IPS-15b (cell line): ENCODE data around the gene COL12A1.

Experiments
- H3K27me3 ChIP-seq: one replicate; pipeline ENCODE4 v1.6.1; 2013; ENCODE audit warnings: low read length; ENCODE audit not compliant: control insufficient read depth, insufficient read depth
- H3K36me3 ChIP-seq: one replicate; pipeline ENCODE4 v1.6.1; 2013; ENCODE audit warnings: low read length; ENCODE audit not compliant: control insufficient read depth, insufficient read depth
- H3K4me1 ChIP-seq: one replicate; pipeline ENCODE4 v1.6.1; 2013; ENCODE audit warnings: mild to moderate bottlenecking, low read length; ENCODE audit not compliant: control insufficient read depth, insufficient read depth
- H3K4me3 ChIP-seq: one replicate; pipeline ENCODE4 v1.5.1; 2013; ENCODE audit warnings: low read depth, low read length
- H3K9ac ChIP-seq: one replicate; pipeline ENCODE4 v1.6.1; 2013; ENCODE audit warnings: low read depth, mild to moderate bottlenecking, low read length
- H3K9me3 ChIP-seq: one replicate; pipeline ENCODE4 v1.6.1; 2013; ENCODE audit warnings: mild to moderate bottlenecking, low read length; ENCODE audit not compliant: control insufficient read depth, insufficient read depth

The COL12A1 gene

GRCh38 chr6:75128878-75129570 lies 76.8 kb downstream of the COL12A1 start:
- Histone ChIP-seq H3K4me3 (no peak overlapping the region), H3K4me1 (no peaks in the 10 kb centered on the region), H3K27me3 (no peaks in the 10 kb centered on the region), H3K36me3 (no peaks in the 10 kb centered on the region), H3K9ac (no peak overlapping the region), H3K9me3 (no peaks in the 10 kb centered on the region)

- H3K27me3 ChIP-seq, result no peaks in the 10 kb centered on the region
- H3K36me3 ChIP-seq, result no peaks in the 10 kb centered on the region
- no peak overlapping the region for H3K9ac ChIP-seq
- no peaks in the 10 kb centered on the region for H3K4me1 ChIP-seq
- H3K9me3 ChIP-seq, result no peaks in the 10 kb centered on the region
- H3K4me3 ChIP-seq, result no peak overlapping the region
These were observed 79.3 kb downstream of the COL12A1 start for GRCh38 chr6:75126518-75126917.

GRCh38 chr6:75124983-75125382 lies 80.9 kb downstream of the COL12A1 start:
- no peaks in the 10 kb centered on the region for H3K4me1 ChIP-seq
- H3K9me3 ChIP-seq, result no peaks in the 10 kb centered on the region
- H3K36me3 ChIP-seq, result no peaks in the 10 kb centered on the region
- no peak overlapping the region for H3K9ac ChIP-seq
- H3K27me3 ChIP-seq, result no peaks in the 10 kb centered on the region
- H3K4me3 ChIP-seq, result no peak overlapping the region

GRCh38 chr6:75124085-75124484 lies 81.8 kb downstream of the COL12A1 start:
- no peaks in the 10 kb centered on the region for H3K27me3 ChIP-seq
- H3K4me3 ChIP-seq, result no peak overlapping the region
- H3K4me1 ChIP-seq, result no peaks in the 10 kb centered on the region
- no peaks in the 10 kb centered on the region for H3K9me3 ChIP-seq
- no peak overlapping the region for H3K9ac ChIP-seq
- no peaks in the 10 kb centered on the region for H3K36me3 ChIP-seq

- Histone ChIP-seq H3K36me3 (no peaks in the 10 kb centered on the region), H3K9ac (no peak overlapping the region), H3K27me3 (no peaks in the 10 kb centered on the region), H3K4me3 (no peak overlapping the region), H3K9me3 (no peaks in the 10 kb centered on the region), H3K4me1 (no peaks in the 10 kb centered on the region)
These were observed 86.8 kb downstream of the COL12A1 start for GRCh38 chr6:75118925-75119515.

- H3K4me3 ChIP-seq, result no peak overlapping the region
- no peak overlapping the region for H3K9ac ChIP-seq
- H3K9me3 ChIP-seq, result no peaks in the 10 kb centered on the region
- no peaks in the 10 kb centered on the region for H3K27me3 ChIP-seq
- no peaks in the 10 kb centered on the region for H3K36me3 ChIP-seq
- no peaks in the 10 kb centered on the region for H3K4me1 ChIP-seq
These were observed 88.2 kb downstream of the COL12A1 start for GRCh38 chr6:75117701-75118100.

- Histone ChIP-seq H3K36me3 (no peaks in the 10 kb centered on the region), H3K4me3 (no peak overlapping the region), H3K4me1 (no peaks in the 10 kb centered on the region), H3K9me3 (no peaks in the 10 kb centered on the region), H3K27me3 (no peaks in the 10 kb centered on the region), H3K9ac (no peak overlapping the region)
These were observed 88.9 kb downstream of the COL12A1 start for GRCh38 chr6:75116946-75117345.

GRCh38 chr6:75115481-75115880 lies 90.4 kb downstream of the COL12A1 start:
- H3K9me3 ChIP-seq, result no peaks in the 10 kb centered on the region
- no peaks in the 10 kb centered on the region for H3K36me3 ChIP-seq
- no peaks in the 10 kb centered on the region for H3K4me1 ChIP-seq
- no peaks in the 10 kb centered on the region for H3K27me3 ChIP-seq
- H3K9ac ChIP-seq, result no peak overlapping the region
- H3K4me3 ChIP-seq, result no peak overlapping the region

GRCh38 chr6:75114806-75115205 lies 91.0 kb downstream of the COL12A1 start:
- H3K4me1 ChIP-seq, result no peaks in the 10 kb centered on the region
- H3K9ac ChIP-seq, result no peak overlapping the region
- H3K4me3 ChIP-seq, result no peak overlapping the region
- no peaks in the 10 kb centered on the region for H3K9me3 ChIP-seq
- no peaks in the 10 kb centered on the region for H3K27me3 ChIP-seq
- no peaks in the 10 kb centered on the region for H3K36me3 ChIP-seq

- Histone ChIP-seq H3K4me3 (no peak overlapping the region), H3K4me1 (no peaks in the 10 kb centered on the region), H3K36me3 (no peaks in the 10 kb centered on the region), H3K9ac (no peak overlapping the region), H3K9me3 (no peaks in the 10 kb centered on the region), H3K27me3 (no peaks in the 10 kb centered on the region)
These were observed 91.7 kb downstream of the COL12A1 start for GRCh38 chr6:75114195-75114594.

- Histone ChIP-seq H3K9ac (no peak overlapping the region), H3K36me3 (no peaks in the 10 kb centered on the region), H3K27me3 (no peaks in the 10 kb centered on the region), H3K4me1 (no peaks in the 10 kb centered on the region), H3K9me3 (no peaks in the 10 kb centered on the region), H3K4me3 (no peak overlapping the region)
These were observed 92.4 kb downstream of the COL12A1 start for GRCh38 chr6:75113446-75113845.

GRCh38 chr6:75109765-75110164 lies 96.1 kb downstream of the COL12A1 start:
- H3K9me3 ChIP-seq, result no peaks in the 10 kb centered on the region
- H3K4me1 ChIP-seq, result no peaks in the 10 kb centered on the region
- no peak overlapping the region for H3K9ac ChIP-seq
- no peaks in the 10 kb centered on the region for H3K27me3 ChIP-seq
- no peak overlapping the region for H3K4me3 ChIP-seq
- H3K36me3 ChIP-seq, result no peaks in the 10 kb centered on the region
